Vagina (tissue), 2 donors: ENCODE results near the gene KRTDAP. TPM values are rescaled to one million over a fixed set of nuclear protein-coding genes. Genes with fewer than 3 reads are reported as not detected.

ENCODE experiments used
- DNase-seq, 2 donors: peaks; one replicate each; pipeline ENCODE4 v3.0.0-alpha.2; 2017; ENCODE audit errors: extremely low spot score in 2 of 2
- H3K27ac ChIP-seq: fragments of 200-600 bp; sonication (generic); one replicate; pipeline ENCODE4 v1.5.1; 2019
- H3K27me3 ChIP-seq: fragments of 200-600 bp; sonication (generic); one replicate; pipeline ENCODE4 v1.5.1; 2019
- H3K36me3 ChIP-seq, 2 donors: fragments of 200-600 bp; sonication (generic); one replicate each; pipeline ENCODE4 v1.5.1; 2017 to 2019
- H3K4me1 ChIP-seq: fragments of 200-600 bp; sonication (generic); one replicate; pipeline ENCODE4 v1.5.1; 2019
- H3K4me3 ChIP-seq, 2 donors: fragments of 200-600 bp; sonication (generic); 1 replicate in 1 of 2; 2 replicates in 1 of 2; pipeline ENCODE4 v1.5.1; 2016 to 2019
- H3K9me3 ChIP-seq: fragments of 200-600 bp; sonication (generic); one replicate; pipeline ENCODE4 v1.5.1; 2019
- POLR2A ChIP-seq, 2 donors: fragments of 450-650 bp; IDR thresholded peaks; one replicate each; pipeline ENCODE4 v1.6.1; 2017; ENCODE audit warnings: antibody characterized with exemption in 2 of 2, mild to moderate bottlenecking in 2 of 2, moderate library complexity in 2 of 2
- POLR2AphosphoS5 ChIP-seq, 2 donors: sonication (generic); formaldehyde crosslinking; IDR thresholded peaks; one replicate each; pipeline ENCODE4 v1.9.0; 2017; ENCODE audit warnings: antibody characterized with exemption in 2 of 2, mild to moderate bottlenecking in 2 of 2, low read depth in 1 of 2; ENCODE audit not compliant: insufficient read depth in 1 of 2
- intact Hi-C: fragments of 100-400 bp; cut with DNase I; formaldehyde crosslinking; loops from one replicate; pipeline ENCODE4 v1.15.1; 2023
- total RNA-seq: library from RNA; depleted of rRNA; stranded (reverse); fragments of >200 nt; gene quantifications from one replicate; pipeline ENCODE4 v1.2.3, GENCODE V29; 2016
- TF ChIP-seq, protein P1 (sequence below), 3 experiments: fragments of 450-650 bp in 2 of 3; fragments of 200-600 bp in 1 of 3; sonication (generic) in 1 of 3; IDR thresholded peaks; one replicate each; pipeline ENCODE4 v1.5.1; 2017 to 2019; ENCODE audit warnings: antibody characterized with exemption in 3 of 3, mild to moderate bottlenecking in 2 of 3, moderate library complexity in 2 of 3

KRTDAP gene
- total RNA-seq, 1 donor from 2014 or later = 687 TPM

DNA sequence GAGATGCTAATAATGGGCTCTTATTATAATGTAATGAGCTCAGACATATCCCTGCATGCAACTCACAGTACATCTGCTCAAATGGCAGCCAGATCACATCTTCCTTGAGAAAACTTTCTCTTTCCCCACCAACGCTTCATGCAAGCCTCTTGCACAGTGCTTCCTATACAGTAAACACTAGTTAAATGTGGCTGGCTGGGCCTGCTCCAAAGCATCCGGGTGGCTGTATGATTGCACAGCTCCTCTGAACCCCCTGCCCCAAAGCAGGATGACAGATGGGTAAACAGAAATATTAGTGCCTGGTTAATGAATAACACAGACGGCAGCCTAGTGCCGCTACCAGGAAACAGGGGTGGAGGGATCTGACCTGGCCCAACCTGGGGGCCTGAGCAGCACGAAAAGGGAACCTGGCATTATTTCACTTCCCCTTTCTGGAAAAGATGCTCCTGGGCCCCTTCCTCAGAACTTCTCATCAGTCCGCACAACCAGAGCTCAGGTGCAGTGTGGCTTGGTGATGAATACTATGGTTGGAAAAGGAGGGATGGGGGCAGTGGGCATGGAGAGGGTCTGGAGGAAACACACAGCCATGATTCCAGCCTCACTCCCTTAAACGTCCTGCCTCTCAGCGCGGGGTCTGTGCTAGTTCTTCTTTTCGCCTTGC lies 31.4 kb downstream of the KRTDAP start:
- H3K27ac ChIP-seq = no peak overlapping the region
- peaks cover 8% of the 10 kb centered on the region for H3K4me1 ChIP-seq
- DNase-seq = no peak
- TF ChIP-seq, protein P1, sequence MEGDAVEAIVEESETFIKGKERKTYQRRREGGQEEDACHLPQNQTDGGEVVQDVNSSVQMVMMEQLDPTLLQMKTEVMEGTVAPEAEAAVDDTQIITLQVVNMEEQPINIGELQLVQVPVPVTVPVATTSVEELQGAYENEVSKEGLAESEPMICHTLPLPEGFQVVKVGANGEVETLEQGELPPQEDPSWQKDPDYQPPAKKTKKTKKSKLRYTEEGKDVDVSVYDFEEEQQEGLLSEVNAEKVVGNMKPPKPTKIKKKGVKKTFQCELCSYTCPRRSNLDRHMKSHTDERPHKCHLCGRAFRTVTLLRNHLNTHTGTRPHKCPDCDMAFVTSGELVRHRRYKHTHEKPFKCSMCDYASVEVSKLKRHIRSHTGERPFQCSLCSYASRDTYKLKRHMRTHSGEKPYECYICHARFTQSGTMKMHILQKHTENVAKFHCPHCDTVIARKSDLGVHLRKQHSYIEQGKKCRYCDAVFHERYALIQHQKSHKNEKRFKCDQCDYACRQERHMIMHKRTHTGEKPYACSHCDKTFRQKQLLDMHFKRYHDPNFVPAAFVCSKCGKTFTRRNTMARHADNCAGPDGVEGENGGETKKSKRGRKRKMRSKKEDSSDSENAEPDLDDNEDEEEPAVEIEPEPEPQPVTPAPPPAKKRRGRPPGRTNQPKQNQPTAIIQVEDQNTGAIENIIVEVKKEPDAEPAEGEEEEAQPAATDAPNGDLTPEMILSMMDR (IDR thresholded peaks at IDR 0.05) = no peak
- TF ChIP-seq POLR2AphosphoS5 (IDR thresholded peaks at IDR 0.05; ENCODE audit: insufficient read depth in 1 of 2, low read depth in 1 of 2) (no peak), POLR2A (IDR thresholded peaks at IDR 0.05) (no peak)
- H3K9me3 ChIP-seq = no peaks in the 10 kb centered on the region
- no peaks in the 10 kb centered on the region for H3K27me3 ChIP-seq
- intact Hi-C loops = no loop called here
- no peaks in the 10 kb centered on the region for H3K36me3 ChIP-seq
- H3K4me3 ChIP-seq = no peak overlapping the region

DNA sequence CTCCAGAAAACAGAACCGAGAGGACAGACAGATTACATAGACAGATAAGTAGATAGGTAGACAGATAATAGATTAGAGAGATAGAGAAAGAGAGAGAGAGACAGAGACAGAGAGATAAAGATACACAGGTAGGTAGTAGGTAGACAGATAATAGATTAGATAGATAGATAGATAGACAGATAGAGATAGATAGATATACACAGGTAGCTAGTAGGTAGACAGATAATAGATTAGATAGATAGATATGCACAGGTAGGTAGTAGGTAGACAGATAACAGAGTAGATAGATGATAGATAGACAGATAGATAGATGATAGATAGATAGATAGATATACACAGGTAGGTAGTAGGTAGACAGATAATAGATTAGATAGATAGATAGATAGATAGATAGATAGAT lies 32.1 kb downstream of the KRTDAP start:
- intact Hi-C loops = no loop called here
- H3K27ac ChIP-seq = no peak overlapping the region

GRCh38 chr19:35457173-35457572 lies 33.1 kb downstream of the KRTDAP start:
- H3K36me3 ChIP-seq = no peaks in the 10 kb centered on the region
- no peaks in the 10 kb centered on the region for H3K27me3 ChIP-seq
- no peaks in the 10 kb centered on the region for H3K9me3 ChIP-seq
- peaks cover 8% of the 10 kb centered on the region for H3K4me1 ChIP-seq
- DNase-seq = no peak
- H3K4me3 ChIP-seq = no peak overlapping the region
- TF ChIP-seq POLR2A (IDR thresholded peaks at IDR 0.05) = no peak
- TF ChIP-seq, protein P1 (IDR thresholded peaks at IDR 0.05) = no peak
- intact Hi-C loops = loop anchor here (1.0 kb wide), 1 partner anchor 35 kb away; no protein-coding TSS in a partner anchor
- H3K27ac ChIP-seq = no peak overlapping the region

More for the DNA sequence above, 32.1 kb downstream of the KRTDAP start:
- H3K4me1 ChIP-seq = peaks cover 8% of the 10 kb centered on the region
- H3K27me3 ChIP-seq = no peaks in the 10 kb centered on the region
- DNase-seq = no peak
- no peaks in the 10 kb centered on the region for H3K9me3 ChIP-seq
- no peak overlapping the region for H3K4me3 ChIP-seq
- TF ChIP-seq, protein P1 (IDR thresholded peaks at IDR 0.05) = no peak
- TF ChIP-seq POLR2A (IDR thresholded peaks at IDR 0.05) (no peak), POLR2AphosphoS5 (IDR thresholded peaks at IDR 0.05; ENCODE audit: insufficient read depth in 1 of 2, low read depth in 1 of 2) (no peak)
- no peaks in the 10 kb centered on the region for H3K36me3 ChIP-seq

DNA sequence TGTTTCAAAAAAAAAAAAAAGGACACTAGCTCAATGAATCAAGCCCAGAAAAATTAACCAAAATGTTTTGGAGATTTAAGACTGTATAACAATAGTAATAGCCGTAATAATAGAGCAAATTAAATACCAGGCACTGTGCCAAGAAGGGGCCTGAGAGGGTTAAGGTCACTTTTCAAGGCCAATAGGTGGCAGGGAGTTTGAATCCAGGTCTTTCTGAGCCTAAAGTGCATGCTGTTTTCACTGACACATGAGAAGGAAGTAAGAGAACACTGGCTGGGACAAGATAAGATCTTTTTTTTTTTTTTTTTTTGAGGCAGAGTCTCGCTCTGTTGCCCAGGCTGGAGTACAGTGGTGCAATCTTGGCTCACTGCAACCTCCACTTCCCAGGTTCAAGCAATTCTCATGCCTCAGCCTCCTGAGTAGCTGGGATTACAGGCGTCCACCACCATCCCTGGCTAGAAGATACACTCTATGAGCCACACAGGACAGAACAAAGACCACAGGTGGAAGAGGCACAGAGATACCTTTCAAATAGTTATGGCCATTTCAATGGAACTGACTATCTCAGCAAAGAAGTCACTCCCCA lies 34.6 kb downstream of the KRTDAP start:
- Histone ChIP-seq H3K9me3 (no peaks in the 10 kb centered on the region), H3K36me3 (no peaks in the 10 kb centered on the region), H3K4me3 (no peak overlapping the region), H3K27ac (no peak overlapping the region), H3K4me1 (peaks cover 8% of the 10 kb centered on the region), H3K27me3 (no peaks in the 10 kb centered on the region)
- no peak for DNase-seq
- TF ChIP-seq, protein P1 (IDR thresholded peaks at IDR 0.05) = no peak
- TF ChIP-seq POLR2A (IDR thresholded peaks at IDR 0.05) = no peak
- TF ChIP-seq POLR2AphosphoS5 (IDR thresholded peaks at IDR 0.05; ENCODE audit: insufficient read depth in 1 of 2, low read depth in 1 of 2) = no peak
- intact Hi-C loops = no loop called here

GRCh38 chr19:35454663-35455062 lies 35.6 kb downstream of the KRTDAP start:
- Histone ChIP-seq H3K36me3 (no peaks in the 10 kb centered on the region), H3K27me3 (no peaks in the 10 kb centered on the region), H3K4me3 (no peak overlapping the region), H3K4me1 (peaks cover 8% of the 10 kb centered on the region), H3K27ac (no peak overlapping the region), H3K9me3 (no peaks in the 10 kb centered on the region)
- TF ChIP-seq POLR2A (IDR thresholded peaks at IDR 0.05) (no peak), POLR2AphosphoS5 (IDR thresholded peaks at IDR 0.05; ENCODE audit: insufficient read depth in 1 of 2, low read depth in 1 of 2) (no peak)
- TF ChIP-seq, protein P1 (IDR thresholded peaks at IDR 0.05) = no peak
- intact Hi-C loops = no loop called here
- no peak for DNase-seq
